HepG2 (cell line): ENCODE results near the gene SYP. TPM values are rescaled to one million over a fixed set of nuclear protein-coding genes. Genes with fewer than 3 reads are reported as not detected.

ENCODE experiments used
- ATAC-seq: fragments of 200-7000 bp; cut with Tn5 transposase; 3 replicates; pipeline ENCODE4 v1.9.1; 2020; ENCODE audit warnings: mild to moderate bottlenecking, moderate library complexity
- BruUV-seq: library from RNA; stranded (reverse); fragments of 400-500 nt; replicated peaks from 2 replicates; lab custom pipeline; 2021; lab: Mats Ljungman, UMichigan
- CTCF ChIA-PET: fragments of 300-600 bp; formaldehyde crosslinking; extraction: SDS; loops from one replicate; lab custom pipeline; 2021; ENCODE audit warnings: low total read pairs, inconsistent platforms, low intra/inter-chr PET ratio; lab: Yijun Ruan, JAX
- POLR2A ChIA-PET: fragments of 350-600 bp; sonication (Branson Sonifier 250); formaldehyde crosslinking; loops from one replicate; lab custom pipeline; 2020; ENCODE audit warnings: antibody characterized with exemption, inconsistent platforms; lab: Yijun Ruan, JAX
- DNase-seq: peaks from one replicate; pipeline ENCODE4 v3.0.0-alpha.2; 2015; ENCODE audit warnings: low spot score
- FAIRE-seq: peaks from 3 replicates; lab custom pipeline; 2011; peaks lifted over from hg19 to GRCh38; lab: Jason Lieb, UNC
- H2AFZ ChIP-seq: one replicate; pipeline ENCODE4 v1.6.1; 2011; ENCODE audit warnings: low read length, inconsistent platforms
- H3K27ac ChIP-seq: fragments of 300-600 bp; 3 replicates; pipeline ENCODE4 v1.8.0; 2011; ENCODE audit warnings: mixed run types, mild to moderate bottlenecking, mixed read lengths, low read length, inconsistent platforms; ENCODE audit not compliant: insufficient read depth; ENCODE audit errors: extremely low read length
- H3K27me3 ChIP-seq, 2 experiments: fragments of 200-600 bp in 1 of 2; 2 replicates in 1 of 2; 3 replicates in 1 of 2; pipeline versions ENCODE4 v1.6.0 to v1.8.0; 2011; ENCODE audit warnings: low read length in 2 of 2, mild to moderate bottlenecking in 2 of 2, moderate library complexity in 2 of 2, inconsistent platforms in 1 of 2; ENCODE audit not compliant: insufficient read depth in 2 of 2, control insufficient read depth in 1 of 2
- H3K36me3 ChIP-seq, 2 experiments: fragments of 200-600 bp in 1 of 2; replicated peaks in 1 of 2; 2 replicates in 1 of 2; 3 replicates in 1 of 2; pipeline versions ENCODE4 v1.5.1 to v1.8.0; 2011; ENCODE audit warnings: low read length in 2 of 2, inconsistent platforms in 1 of 2; ENCODE audit not compliant: insufficient read depth in 2 of 2, control insufficient read depth in 1 of 2
- H3K4me1 ChIP-seq: 2 replicates; pipeline ENCODE4 v1.5.1; 2012; ENCODE audit warnings: low read length, inconsistent platforms; ENCODE audit not compliant: insufficient read depth
- H3K4me2 ChIP-seq: 2 replicates; pipeline ENCODE4 v1.6.0; 2011; ENCODE audit warnings: low read depth, low read length, inconsistent platforms
- H3K4me3 ChIP-seq, 3 experiments: fragments of 200-600 bp in 1 of 3; sonication (generic), shearing (Covaris generic) in 1 of 3; replicated peaks in 1 of 3; 2 replicates each; pipeline ENCODE4 v1.5.1; 2011 to 2016; ENCODE audit warnings: low read length in 3 of 3, inconsistent platforms in 2 of 3, low read depth in 2 of 3, mild to moderate bottlenecking in 2 of 3, control low read depth in 1 of 3, mixed read lengths in 1 of 3; ENCODE audit not compliant: insufficient read depth in 1 of 3
- H3K79me2 ChIP-seq: one replicate; pipeline ENCODE4 v1.6.1; 2011; ENCODE audit warnings: low read length, inconsistent platforms; ENCODE audit not compliant: insufficient read depth
- H3K9ac ChIP-seq: 2 replicates; pipeline ENCODE4 v1.6.0; 2011; ENCODE audit warnings: mild to moderate bottlenecking, low read depth, low read length, inconsistent platforms; ENCODE audit not compliant: insufficient read depth
- H3K9me3 ChIP-seq: 2 replicates; pipeline ENCODE4 v1.5.1; 2012; ENCODE audit warnings: mild to moderate bottlenecking, low read length
- H4K20me1 ChIP-seq: 2 replicates; pipeline ENCODE4 v1.6.0; 2011; ENCODE audit warnings: inconsistent platforms, mild to moderate bottlenecking, low read length, moderate library complexity; ENCODE audit not compliant: insufficient read depth
- CC2D1A ChIP-seq: sonication (generic); formaldehyde crosslinking; IDR thresholded peaks from 2 replicates; pipeline ENCODE4 v1.8.1; 2023; ENCODE audit warnings: mild to moderate bottlenecking, missing genetic modification reagents
- GATAD2A ChIP-seq: IDR thresholded peaks from 2 replicates; pipeline ENCODE4 v1.6.1; 2016
- GMEB2 ChIP-seq: IDR thresholded peaks from 2 replicates; pipeline ENCODE4 v1.6.1; 2016; ENCODE audit warnings: missing biosample characterization, missing genetic modification reagents, low read depth
- GPBP1L1 ChIP-seq: sonication (generic); formaldehyde crosslinking; IDR thresholded peaks from 2 replicates; pipeline ENCODE4 v1.5.0; 2020; ENCODE audit warnings: mild to moderate bottlenecking, missing genetic modification reagents
- HOXA7 ChIP-seq: sonication (generic); formaldehyde crosslinking; IDR thresholded peaks from 2 replicates; pipeline ENCODE4 v1.8.1; 2022; ENCODE audit warnings: mild to moderate bottlenecking, missing genetic modification reagents, moderate library complexity
- KDM5B ChIP-seq: sonication (generic); formaldehyde crosslinking; IDR thresholded peaks from 2 replicates; pipeline ENCODE4 v1.4.0; 2020; ENCODE audit warnings: missing genetic modification reagents, mild to moderate bottlenecking, borderline replicate concordance
- KLF9 ChIP-seq: IDR thresholded peaks from 2 replicates; pipeline ENCODE4 v1.6.1; 2016; ENCODE audit warnings: low read depth
- MEF2D ChIP-seq: sonication (generic); formaldehyde crosslinking; IDR thresholded peaks from 2 replicates; pipeline ENCODE4 v1.5.1; 2020; ENCODE audit warnings: mild to moderate bottlenecking, missing genetic modification reagents
- RORA ChIP-seq: sonication (generic); formaldehyde crosslinking; IDR thresholded peaks from 2 replicates; pipeline ENCODE4 v1.5.0; 2020; ENCODE audit warnings: mild to moderate bottlenecking, missing genetic modification reagents, moderate library complexity
- SKI ChIP-seq: fragments of 450-650 bp; IDR thresholded peaks from one replicate; pipeline ENCODE4 v1.6.1; 2018; ENCODE audit warnings: mild to moderate bottlenecking; ENCODE audit not compliant: partially characterized antibody
- SNAPC2 ChIP-seq: sonication (generic); formaldehyde crosslinking; IDR thresholded peaks from 2 replicates; pipeline ENCODE4 v1.8.1; 2022; ENCODE audit warnings: mild to moderate bottlenecking, missing genetic modification reagents
- SRSF9 ChIP-seq: fragments of 200-400 bp; formaldehyde crosslinking; IDR thresholded peaks from 2 replicates; pipeline ENCODE4 v1.6.1; 2018; ENCODE audit warnings: borderline replicate concordance, mild to moderate bottlenecking, low read depth, low read length; ENCODE audit not compliant: insufficient read depth, poor library complexity, severe bottlenecking
- ZBTB25 ChIP-seq: IDR thresholded peaks from 2 replicates; pipeline ENCODE4 v1.6.1; 2018; ENCODE audit warnings: missing genetic modification reagents
- WGBS: methylation state at CpG from one replicate; pipeline ENCODE4 v1.1.6; 2017; ENCODE audit warnings: low lambda C conversion rate; 5-methylcytosine and 5-hydroxymethylcytosine counted together
- in situ Hi-C: cut with HindIII; loops from 2 replicates; pipeline ENCODE4 v1.10.0; 2017; ENCODE audit warnings: low pct_unique_long_range_greater_than_20kb; ENCODE audit not compliant: extremely low pct_ligation_motif_present
- intact Hi-C: fragments of 100-400 bp; cut with micrococcal nuclease; formaldehyde crosslinking; loops from one replicate; pipeline ENCODE4 v1.10.0; 2022; ENCODE audit not compliant: unreplicated experiment
- polyA plus RNA-seq, 8 experiments: library from polyadenylated mRNA; depleted of rRNA in 3 of 8; stranded (reverse) in 7 of 8; unstranded in 1 of 8; fragments of >200 nt; fragmentation: Illumina TruSeq in 4 of 8; extraction: Trizol in 4 of 8; gene quantifications; 2 replicates each; pipeline versions ENCODE4 v1.2.1 to v1.2.3, GENCODE V29; 2011 to 2016; ENCODE audit warnings: low read depth in 4 of 8, missing spikeins in 1 of 8, mixed read lengths in 1 of 8; ENCODE audit not compliant: insufficient read depth in 1 of 8
- total RNA-seq, 5 experiments: library from RNA; depleted of rRNA; stranded (reverse); fragments of >200 nt; fragmentation: Illumina TruSeq; extraction: Trizol; gene quantifications; 2 replicates each; pipeline ENCODE4 v1.2.3, GENCODE V29; 2016; ENCODE audit warnings: low read depth in 1 of 5

SYP gene
- total and polyA plus RNA-seq, 2 of the 13 experiments (the other 11 are each of a cell fraction or from before 2014, with no cell fraction given): 2.0 to 2.5 TPM

DNA sequence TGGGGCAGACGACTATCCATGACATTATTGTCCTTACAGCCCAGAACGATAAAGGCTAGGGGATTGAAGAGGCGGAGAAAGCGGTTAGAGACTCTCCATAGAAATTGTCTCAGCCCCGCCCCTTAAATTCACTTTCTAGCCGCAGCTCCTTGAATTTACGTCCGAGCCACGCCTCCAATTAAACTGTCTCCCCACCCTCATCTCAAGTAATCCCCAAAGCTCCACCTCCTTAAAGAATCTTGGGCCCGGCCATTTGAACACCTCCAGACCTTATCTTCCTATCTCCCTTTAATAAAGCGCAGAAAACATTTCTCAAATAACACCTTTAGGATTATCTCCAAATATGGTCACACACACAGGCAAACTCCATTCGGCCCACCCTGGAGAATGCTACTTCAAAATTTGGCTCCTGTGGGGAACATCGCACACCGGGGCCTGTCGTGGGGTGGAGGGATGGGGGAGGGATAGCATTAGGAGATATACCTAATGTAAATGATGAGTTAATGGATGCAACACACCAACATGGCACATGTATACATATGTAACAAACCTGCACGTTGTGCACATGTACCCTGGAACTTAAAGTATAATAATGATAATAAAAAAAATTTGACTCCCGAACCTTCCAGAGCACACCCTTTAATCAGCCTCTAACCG is 44.6 kb downstream of the SYP start:
- no TSS peak for BruUV-seq
- no peaks in the 10 kb centered on the region for H3K36me3 ChIP-seq
- 60% methylated on average over 17 of the region's 18 CpGs for WGBS
- intact Hi-C loops: no loop called here
- no peak overlapping the region for H2AFZ ChIP-seq
- ATAC-seq (no peak), FAIRE-seq (no peak), DNase-seq (no peak)
- no peaks in the 10 kb centered on the region for H3K79me2 ChIP-seq
- in situ Hi-C loops: no loop called here
- H3K27ac ChIP-seq: no peak overlapping the region
- TF ChIP-seq SNAPC2 (no peak), KDM5B (CRISPR knock-in tag) (no peak), GMEB2 (CRISPR knock-in tag) (no peak), CC2D1A (CRISPR knock-in tag) (no peak), RORA (CRISPR knock-in tag) (no peak), MEF2D (no peak), SKI (no peak), KLF9 (CRISPR knock-in tag) (no peak), GPBP1L1 (CRISPR knock-in tag) (no peak), SRSF9 (no peak), ZBTB25 (CRISPR knock-in tag) (no peak), HOXA7 (no peak), GATAD2A (CRISPR knock-in tag) (no peak)
- H3K4me2 ChIP-seq: no peak overlapping the region
- no peaks in the 10 kb centered on the region for H4K20me1 ChIP-seq
- no peak overlapping the region for H3K9ac ChIP-seq
- H3K4me3 ChIP-seq: no peak overlapping the region
- no peaks in the 10 kb centered on the region for H3K9me3 ChIP-seq
- ChIA-PET POLR2A (no interaction called here), CTCF (no interaction called here)
- no peaks in the 10 kb centered on the region for H3K27me3 ChIP-seq
- no peaks in the 10 kb centered on the region for H3K4me1 ChIP-seq
